GM12865 (cell line): Measurements from ENCODE around the gene MTCL1.
A peak's percentile ranks its signal among the peaks of the same experiment; 100 is the strongest.

Experiments
- DNase-seq: peaks from one replicate; pipeline ENCODE4 v3.0.0; 2010; ENCODE audit warnings: low read depth
- H3K4me3 ChIP-seq: 2 replicates; pipeline ENCODE4 v1.5.1; 2011; ENCODE audit warnings: mild to moderate bottlenecking, low read depth, low read length, control low read depth
- CTCF ChIP-seq: IDR thresholded peaks from 2 replicates; pipeline ENCODE4 v1.5.1; 2011; ENCODE audit warnings: low read length, control low read depth, low read depth, inconsistent platforms; ENCODE audit not compliant: insufficient read depth; ENCODE audit errors: missing control alignments

Gene MTCL1

GRCh38 chr18:8673256-8674209 is 31.8 kb upstream of the MTCL1 start:
- peak; percentile 79 for DNase-seq
- no peak overlapping the region; the same call in 1 of the 2 replicates for H3K4me3 ChIP-seq
- no peak for TF ChIP-seq CTCF

GRCh38 chr18:8675057-8675456 is 30.3 kb upstream of the MTCL1 start:
- no peak overlapping the region for H3K4me3 ChIP-seq
- no peak for TF ChIP-seq CTCF
- no peak for DNase-seq

- no peak overlapping the region for H3K4me3 ChIP-seq
- DNase-seq, result peak; percentile 38
- no peak for TF ChIP-seq CTCF
Measured at GRCh38 chr18:8681196-8681595, 24.2 kb upstream of the MTCL1 start.

- no peak overlapping the region for H3K4me3 ChIP-seq
- no peak for DNase-seq
- TF ChIP-seq CTCF, result no peak
Measured at GRCh38 chr18:8684577-8684976, 20.8 kb upstream of the MTCL1 start.

- TF ChIP-seq CTCF, result no peak
- DNase-seq, result no peak
- H3K4me3 ChIP-seq, result no peak overlapping the region
Measured at GRCh38 chr18:8685141-8685913, 20.0 kb upstream of the MTCL1 start.

- no peak for TF ChIP-seq CTCF
Measured at GRCh38 chr18:8685914-8686216, 19.5 kb upstream of the MTCL1 start.

More at GRCh38 chr18:8685914-8686216, 19.5 kb upstream of the MTCL1 start:
- DNase-seq, result no peak
- H3K4me3 ChIP-seq, result no peak overlapping the region
